ENCODE data around the gene KLHL35. TPM values are rescaled to one million over a fixed set of nuclear protein-coding genes. Genes with fewer than 3 reads are reported as not detected.

The KLHL35 gene
- total RNA-seq, 2 experiments from 2014 or later: 0.21 TPM; not detected in 1

DNA sequence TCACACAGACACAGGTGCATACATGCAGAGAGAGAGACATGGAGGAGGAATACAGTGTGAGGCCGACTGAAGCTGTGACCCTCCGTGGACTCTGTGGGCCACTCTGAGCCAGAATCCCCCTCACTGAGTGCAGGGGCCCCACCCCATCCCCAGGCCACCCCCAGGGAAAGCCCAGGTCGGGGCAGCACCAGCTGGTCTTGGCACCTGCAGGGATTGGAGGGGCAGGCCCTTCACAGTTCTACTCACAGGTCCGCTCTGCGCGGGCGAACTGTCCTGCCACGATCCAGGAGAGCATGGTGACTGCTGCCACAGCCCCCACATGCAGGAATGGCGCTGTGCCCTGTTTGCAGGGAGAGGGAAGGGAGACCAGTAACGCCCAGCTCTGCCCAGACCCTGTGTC, 16.3 kb upstream of the KLHL35 start:
- no TSS peak for BruUV-seq (replicated peaks)
- CTCF ChIA-PET (ENCODE audit: unreplicated experiment): no interaction called here
- no peak for TF ChIP-seq CTCF (conservative IDR thresholded peaks at IDR 0.05; ENCODE audit: low read length)
- no peak for TF ChIP-seq EZH2phosphoT487 (IDR thresholded peaks at IDR 0.05; ENCODE audit: borderline replicate concordance, low read depth, low read length)
- Histone ChIP-seq H3K79me2 (ENCODE audit: insufficient read depth, low read depth, low read length) (no peaks in the 10 kb centered on the region), H3K36me3 (ENCODE audit: insufficient read depth, low read length) (no peaks in the 10 kb centered on the region), H3K4me3 (ENCODE audit: low read depth, low read length, poor library complexity, severe bottlenecking) (no peak overlapping the region), H3K9me3 (ENCODE audit: low read length) (no peaks in the 10 kb centered on the region), H3K4me1 (ENCODE audit: insufficient read depth, low read length, poor library complexity, severe bottlenecking) (no peaks in the 10 kb centered on the region), H3K9me2 (ENCODE audit: insufficient read depth, low read length) (no peaks in the 10 kb centered on the region), H3K4me2 (ENCODE audit: low read length) (no peak overlapping the region), H2AFZ (ENCODE audit: low read length) (no peak overlapping the region), H4K20me1 (ENCODE audit: insufficient read depth, low read length) (no peaks in the 10 kb centered on the region), H3K27ac (ENCODE audit: low read depth, low read length, poor library complexity, severe bottlenecking) (no peak overlapping the region)
- DNase-seq (ENCODE audit: low spot score): no peak
- intact Hi-C loops (cut with micrococcal nuclease; ENCODE audit: unreplicated experiment): no loop called here
- POLR2A ChIA-PET: no interaction called here

DNA sequence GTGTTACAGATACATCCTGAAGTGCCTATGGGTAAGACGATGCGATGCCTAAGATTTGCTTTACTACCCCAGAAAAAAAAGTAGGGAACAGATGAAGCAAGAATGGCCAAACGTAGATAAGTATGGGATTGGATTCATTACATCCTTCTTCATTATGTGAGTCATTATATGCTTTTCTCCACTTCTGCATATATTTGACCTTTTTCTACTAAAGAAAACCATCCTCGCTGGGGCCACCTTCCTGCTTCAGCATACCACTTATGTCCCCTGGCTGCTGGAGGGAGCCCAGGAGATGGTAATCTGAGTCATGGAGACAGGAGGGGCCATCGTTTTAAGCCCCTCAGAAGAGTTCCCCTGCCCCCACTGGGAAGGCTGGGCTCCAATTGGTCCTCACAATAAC, 14.4 kb upstream of the KLHL35 start:
- CTCF ChIA-PET (ENCODE audit: unreplicated experiment): no interaction called here
- no peak for DNase-seq (ENCODE audit: low spot score)
- TF ChIP-seq EZH2phosphoT487 (IDR thresholded peaks at IDR 0.05; ENCODE audit: borderline replicate concordance, low read depth, low read length) (no peak), CTCF (conservative IDR thresholded peaks at IDR 0.05; ENCODE audit: low read length) (no peak)
- Histone ChIP-seq H3K79me2 (ENCODE audit: insufficient read depth, low read depth, low read length) (no peaks in the 10 kb centered on the region), H3K4me1 (ENCODE audit: insufficient read depth, low read length, poor library complexity, severe bottlenecking) (no peaks in the 10 kb centered on the region), H3K4me2 (ENCODE audit: low read length) (no peak overlapping the region), H3K9me2 (ENCODE audit: insufficient read depth, low read length) (no peaks in the 10 kb centered on the region), H3K27ac (ENCODE audit: low read depth, low read length, poor library complexity, severe bottlenecking) (no peak overlapping the region), H2AFZ (ENCODE audit: low read length) (no peak overlapping the region), H3K4me3 (ENCODE audit: low read depth, low read length, poor library complexity, severe bottlenecking) (no peak overlapping the region), H4K20me1 (ENCODE audit: insufficient read depth, low read length) (no peaks in the 10 kb centered on the region), H3K9me3 (ENCODE audit: low read length) (no peaks in the 10 kb centered on the region), H3K36me3 (ENCODE audit: insufficient read depth, low read length) (no peaks in the 10 kb centered on the region)
- intact Hi-C loops (cut with micrococcal nuclease; ENCODE audit: unreplicated experiment): no loop called here
- no TSS peak for BruUV-seq (replicated peaks)
- POLR2A ChIA-PET: interaction anchor here (0.6 kb wide), 1 partner anchor 79 kb away, joined by 4 read pairs; no protein-coding TSS in a partner anchor

GRCh38 chr11:75445315-75445953, 12.4 kb upstream of the KLHL35 start:
- Histone ChIP-seq H3K4me1 (ENCODE audit: insufficient read depth, low read length, poor library complexity, severe bottlenecking) (no peaks in the 10 kb centered on the region), H3K4me3 (ENCODE audit: low read depth, low read length, poor library complexity, severe bottlenecking) (no peak overlapping the region), H3K4me2 (ENCODE audit: low read length) (no peak overlapping the region), H3K36me3 (ENCODE audit: insufficient read depth, low read length) (no peaks in the 10 kb centered on the region), H2AFZ (ENCODE audit: low read length) (no peak overlapping the region), H3K27ac (ENCODE audit: low read depth, low read length, poor library complexity, severe bottlenecking) (no peak overlapping the region), H3K79me2 (ENCODE audit: insufficient read depth, low read depth, low read length) (no peaks in the 10 kb centered on the region), H3K9me2 (ENCODE audit: insufficient read depth, low read length) (no peaks in the 10 kb centered on the region), H4K20me1 (ENCODE audit: insufficient read depth, low read length) (no peaks in the 10 kb centered on the region), H3K9me3 (ENCODE audit: low read length) (no peaks in the 10 kb centered on the region)
- no peak for TF ChIP-seq EZH2phosphoT487 (IDR thresholded peaks at IDR 0.05; ENCODE audit: borderline replicate concordance, low read depth, low read length)
- TF ChIP-seq CTCF (conservative IDR thresholded peaks at IDR 0.05; ENCODE audit: low read length): peak; percentile 97
- CTCF ChIA-PET (ENCODE audit: unreplicated experiment): interaction anchor here (0.7 to 1.1 kb wide), 2 partner anchors 86 to 92 kb away, joined by 3 read pairs; no protein-coding TSS in a partner anchor
- DNase-seq (ENCODE audit: low spot score): peak; percentile 66
- POLR2A ChIA-PET: interaction anchor here (1.1 kb wide), 1 partner anchor 11 kb away, joined by 3 read pairs; no protein-coding TSS in a partner anchor
- no TSS peak for BruUV-seq (replicated peaks)
- intact Hi-C loops (cut with micrococcal nuclease; ENCODE audit: unreplicated experiment): loop anchor here (1.0 kb wide), 1 partner anchor 87 kb away; no protein-coding TSS in a partner anchor
